ENCODE measurements around the gene MLLT6.

DNA sequence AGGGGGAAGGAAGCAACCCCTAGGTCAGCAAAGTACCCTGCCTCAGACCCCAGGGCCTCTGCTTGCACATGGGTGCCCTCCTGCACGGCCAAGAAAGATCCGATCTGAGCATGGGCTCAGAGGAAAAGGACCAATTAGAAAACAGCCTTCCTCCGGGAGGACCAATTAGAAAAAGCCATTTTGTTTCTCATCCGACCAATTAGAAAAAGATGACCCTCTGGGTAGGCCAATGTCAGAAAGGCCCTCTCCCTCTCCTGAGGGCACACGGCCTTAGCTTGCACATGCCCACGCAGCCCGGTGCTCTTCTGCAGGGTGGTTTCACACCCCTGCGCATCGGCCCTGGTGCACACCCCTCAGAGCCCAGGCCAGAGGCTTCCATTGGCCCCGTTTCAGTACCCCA, 20.0 kb downstream of the MLLT6 start:
- TF ChIP-seq, protein P1, sequence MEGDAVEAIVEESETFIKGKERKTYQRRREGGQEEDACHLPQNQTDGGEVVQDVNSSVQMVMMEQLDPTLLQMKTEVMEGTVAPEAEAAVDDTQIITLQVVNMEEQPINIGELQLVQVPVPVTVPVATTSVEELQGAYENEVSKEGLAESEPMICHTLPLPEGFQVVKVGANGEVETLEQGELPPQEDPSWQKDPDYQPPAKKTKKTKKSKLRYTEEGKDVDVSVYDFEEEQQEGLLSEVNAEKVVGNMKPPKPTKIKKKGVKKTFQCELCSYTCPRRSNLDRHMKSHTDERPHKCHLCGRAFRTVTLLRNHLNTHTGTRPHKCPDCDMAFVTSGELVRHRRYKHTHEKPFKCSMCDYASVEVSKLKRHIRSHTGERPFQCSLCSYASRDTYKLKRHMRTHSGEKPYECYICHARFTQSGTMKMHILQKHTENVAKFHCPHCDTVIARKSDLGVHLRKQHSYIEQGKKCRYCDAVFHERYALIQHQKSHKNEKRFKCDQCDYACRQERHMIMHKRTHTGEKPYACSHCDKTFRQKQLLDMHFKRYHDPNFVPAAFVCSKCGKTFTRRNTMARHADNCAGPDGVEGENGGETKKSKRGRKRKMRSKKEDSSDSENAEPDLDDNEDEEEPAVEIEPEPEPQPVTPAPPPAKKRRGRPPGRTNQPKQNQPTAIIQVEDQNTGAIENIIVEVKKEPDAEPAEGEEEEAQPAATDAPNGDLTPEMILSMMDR (IDR thresholded peaks at IDR 0.05 in 8 of 11, conservative IDR thresholded peaks at IDR 0.05 in 3 of 11): no peak
- TF ChIP-seq POLR2A (IDR thresholded peaks at IDR 0.05): no peak
